ENCODE results near the gene CACNG7. TPM values are rescaled to one million over a fixed set of nuclear protein-coding genes. Genes with fewer than 3 reads are reported as not detected.

CACNG7 gene
- total and polyA plus RNA-seq, 2 donors from 2014 or later: not detected

GRCh38 chr19:53991224-53992113 lies 82.4 kb downstream of the CACNG7 start, which contains the start of gene CACNG6:
CACNG6 (plus strand) TSS chr19:53991637; CDS start chr19:53992878, 1,241 bp downstream.
- Histone ChIP-seq H3K9ac (ENCODE audit: low read length in 3 of 3) (no peak within 1 kb of the TSS), H3K27ac (ENCODE audit: low read depth in 2 of 2, low read length in 2 of 2) (no peak within 1 kb of the TSS), H3K4me3 (ENCODE audit: low read length in 3 of 3) (no peak within 1 kb of the TSS), H3K36me3 (ENCODE audit: control insufficient read depth in 2 of 3, insufficient read depth in 3 of 3, low read length in 3 of 3) (no peaks in the 10 kb centered on the region), H3K9me3 (ENCODE audit: control insufficient read depth in 2 of 3, insufficient read depth in 1 of 3, low read length in 3 of 3) (no peaks in the 10 kb centered on the region), H3K4me1 (ENCODE audit: control insufficient read depth in 2 of 3, insufficient read depth in 2 of 3, low read depth in 1 of 3, low read length in 3 of 3) (no peaks in the 10 kb centered on the region), H3K27me3 (ENCODE audit: control insufficient read depth, insufficient read depth, low read length) (peaks cover 3% of the 10 kb centered on the region)
- intact Hi-C loops (cut with DNase I): no loop called here
- TF ChIP-seq CTCF (IDR thresholded peaks at IDR 0.05; ENCODE audit: borderline replicate concordance, extremely low read depth, insufficient read depth): no peak
- FAIRE-seq: no peak
- DNase-seq: peak in 4 of 5 donors; percentile 72 to 82 (median 78)

GRCh38 chr19:53992211-53992610 lies 83.1 kb downstream of the CACNG7 start:
- Histone ChIP-seq H3K4me1 (ENCODE audit: control insufficient read depth in 2 of 3, insufficient read depth in 2 of 3, low read depth in 1 of 3, low read length in 3 of 3) (no peaks in the 10 kb centered on the region), H3K27me3 (ENCODE audit: control insufficient read depth, insufficient read depth, low read length) (peaks cover 3% of the 10 kb centered on the region), H3K9me3 (ENCODE audit: control insufficient read depth in 2 of 3, insufficient read depth in 1 of 3, low read length in 3 of 3) (no peaks in the 10 kb centered on the region), H3K27ac (ENCODE audit: low read depth in 2 of 2, low read length in 2 of 2) (no peak overlapping the region), H3K36me3 (ENCODE audit: control insufficient read depth in 2 of 3, insufficient read depth in 3 of 3, low read length in 3 of 3) (no peaks in the 10 kb centered on the region), H3K9ac (ENCODE audit: low read length in 3 of 3) (no peak overlapping the region), H3K4me3 (ENCODE audit: low read length in 3 of 3) (no peak overlapping the region)
- DNase-seq (no peak), FAIRE-seq (no peak)
- TF ChIP-seq CTCF (IDR thresholded peaks at IDR 0.05; ENCODE audit: borderline replicate concordance, extremely low read depth, insufficient read depth): no peak
- intact Hi-C loops (cut with DNase I): no loop called here

- DNase-seq: peak in 1 of 5 donors; percentile 40
- no peaks in the 10 kb centered on the region for H3K36me3 ChIP-seq (ENCODE audit: control insufficient read depth in 2 of 3, insufficient read depth in 3 of 3, low read length in 3 of 3)
- no peak for FAIRE-seq
- no peak for TF ChIP-seq CTCF (IDR thresholded peaks at IDR 0.05; ENCODE audit: borderline replicate concordance, extremely low read depth, insufficient read depth)
- no peak overlapping the region for H3K27ac ChIP-seq (ENCODE audit: low read depth in 2 of 2, low read length in 2 of 2)
- H3K9ac ChIP-seq (ENCODE audit: low read length in 3 of 3): no peak overlapping the region
- no peak overlapping the region for H3K4me3 ChIP-seq (ENCODE audit: low read length in 3 of 3)
- H3K27me3 ChIP-seq (ENCODE audit: control insufficient read depth, insufficient read depth, low read length): peaks cover 3% of the 10 kb centered on the region
- H3K9me3 ChIP-seq (ENCODE audit: control insufficient read depth in 2 of 3, insufficient read depth in 1 of 3, low read length in 3 of 3): no peaks in the 10 kb centered on the region
- intact Hi-C loops (cut with DNase I): no loop called here
- no peaks in the 10 kb centered on the region for H3K4me1 ChIP-seq (ENCODE audit: control insufficient read depth in 2 of 3, insufficient read depth in 2 of 3, low read depth in 1 of 3, low read length in 3 of 3)
These were observed 83.7 kb downstream of the CACNG7 start for GRCh38 chr19:53992815-53993214.
